Measurements from ENCODE around the gene GMCL1. TPM values are rescaled to one million over a fixed set of nuclear protein-coding genes. Genes with fewer than 3 reads are reported as not detected.
A peak's percentile ranks its signal among the peaks of the same experiment; 100 is the strongest.

GMCL1 gene
- total and polyA plus RNA-seq, 8 donors, result 1.2 to 23.1 (median 5.9) TPM

DNA sequence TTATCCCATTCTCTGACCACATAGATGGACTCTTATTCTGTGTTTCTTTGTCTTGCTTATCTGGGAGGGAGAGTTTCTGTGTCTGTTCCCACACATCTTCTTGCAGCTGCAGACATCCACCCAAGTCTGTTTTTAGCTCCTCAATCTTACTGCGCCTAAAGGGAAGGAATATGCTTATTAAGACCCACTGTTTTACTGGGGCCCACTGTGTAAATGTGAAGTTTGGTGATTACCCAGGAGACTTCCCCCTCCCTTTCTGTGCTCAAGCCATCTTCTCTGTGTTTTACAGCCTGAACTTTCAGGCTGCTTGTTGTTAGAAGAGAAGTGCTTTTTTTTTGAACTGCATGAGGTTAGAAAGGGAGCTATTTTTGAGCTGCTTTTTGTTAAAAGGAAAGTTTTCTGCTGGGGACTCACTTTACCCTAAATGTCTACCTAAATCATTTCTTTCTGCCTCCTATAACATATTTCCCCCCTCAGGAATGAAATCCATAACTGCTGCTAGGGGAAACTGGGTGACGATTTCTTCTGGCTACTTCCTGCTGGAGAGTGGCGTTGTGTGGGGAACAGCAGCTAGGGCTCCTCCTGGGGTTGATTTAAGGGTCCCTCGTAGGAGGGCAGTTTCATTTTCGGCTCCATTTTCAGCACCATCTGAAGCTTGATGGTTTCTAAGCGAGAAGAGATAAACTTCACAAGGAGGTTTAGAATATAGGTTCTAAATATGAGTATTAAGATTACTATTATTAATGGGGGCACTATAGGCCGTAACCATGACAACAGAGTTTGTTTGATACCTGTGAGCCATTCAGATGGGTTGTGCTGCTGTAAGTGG, 39.5 kb upstream of the GMCL1 start:
- Histone ChIP-seq H3K27ac (peak overlapping the region in 3 of 5 donors; percentile 58 to 67 (median 67)), H3K9me3 (no peaks in the 10 kb centered on the region), H3K4me1 (peaks cover 11 to 26% (median 19%) of the 10 kb centered on the region in 4 donors), H3K4me3 (no peak overlapping the region), H3K36me3 (peaks cover 9 to 66% (median 38%) of the 10 kb centered on the region in 4 donors), H3K27me3 (no peaks in the 10 kb centered on the region)
- peak in 1 of 2 donors; percentile 74 for DNase-seq
- TF ChIP-seq, protein P1, sequence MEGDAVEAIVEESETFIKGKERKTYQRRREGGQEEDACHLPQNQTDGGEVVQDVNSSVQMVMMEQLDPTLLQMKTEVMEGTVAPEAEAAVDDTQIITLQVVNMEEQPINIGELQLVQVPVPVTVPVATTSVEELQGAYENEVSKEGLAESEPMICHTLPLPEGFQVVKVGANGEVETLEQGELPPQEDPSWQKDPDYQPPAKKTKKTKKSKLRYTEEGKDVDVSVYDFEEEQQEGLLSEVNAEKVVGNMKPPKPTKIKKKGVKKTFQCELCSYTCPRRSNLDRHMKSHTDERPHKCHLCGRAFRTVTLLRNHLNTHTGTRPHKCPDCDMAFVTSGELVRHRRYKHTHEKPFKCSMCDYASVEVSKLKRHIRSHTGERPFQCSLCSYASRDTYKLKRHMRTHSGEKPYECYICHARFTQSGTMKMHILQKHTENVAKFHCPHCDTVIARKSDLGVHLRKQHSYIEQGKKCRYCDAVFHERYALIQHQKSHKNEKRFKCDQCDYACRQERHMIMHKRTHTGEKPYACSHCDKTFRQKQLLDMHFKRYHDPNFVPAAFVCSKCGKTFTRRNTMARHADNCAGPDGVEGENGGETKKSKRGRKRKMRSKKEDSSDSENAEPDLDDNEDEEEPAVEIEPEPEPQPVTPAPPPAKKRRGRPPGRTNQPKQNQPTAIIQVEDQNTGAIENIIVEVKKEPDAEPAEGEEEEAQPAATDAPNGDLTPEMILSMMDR (IDR thresholded peaks at IDR 0.05), result no peak
- no peak for TF ChIP-seq EP300 (IDR thresholded peaks at IDR 0.05)
- TF ChIP-seq POLR2A (IDR thresholded peaks at IDR 0.05), result no peak
- no peak for TF ChIP-seq POLR2AphosphoS5 (IDR thresholded peaks at IDR 0.05)
- intact Hi-C loops (cut with DNase I; ENCODE audit: low total_unique reads), result no loop called here
- WGBS, 5 donors, result 41 to 63% (median 50%) methylated on average over 7 of the region's 7 CpGs

DNA sequence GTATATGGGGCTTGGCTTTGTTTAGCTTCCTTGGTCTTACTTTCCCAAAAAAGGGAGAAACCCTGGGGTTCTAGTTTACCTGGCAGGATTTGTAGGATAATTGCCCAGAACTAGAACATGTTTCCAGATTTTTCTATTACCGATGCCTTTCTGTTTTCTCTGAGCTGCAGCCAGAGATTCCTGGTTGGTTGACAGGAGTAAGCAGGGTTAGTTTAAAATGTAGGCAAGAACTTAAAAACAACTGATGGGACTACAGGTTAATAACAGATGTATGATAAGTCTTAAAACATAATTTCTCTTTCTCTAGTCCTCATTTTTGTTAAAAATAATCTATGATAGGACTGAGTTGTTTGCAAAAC, 38.9 kb upstream of the GMCL1 start:
- Histone ChIP-seq H3K4me1 (peaks cover 11 to 26% (median 19%) of the 10 kb centered on the region in 4 donors), H3K27ac (peak overlapping the region in 3 of 5 donors; percentile 58 to 67 (median 67)), H3K27me3 (no peaks in the 10 kb centered on the region), H3K9me3 (no peaks in the 10 kb centered on the region), H3K4me3 (no peak overlapping the region), H3K36me3 (peaks cover 9 to 66% (median 37%) of the 10 kb centered on the region in 4 donors)
- 17 to 57% (median 29%) methylated on average over 1 of the region's 1 CpG for WGBS, 5 donors
- no peak for TF ChIP-seq POLR2AphosphoS5 (IDR thresholded peaks at IDR 0.05)
- TF ChIP-seq EP300 (IDR thresholded peaks at IDR 0.05), result no peak
- TF ChIP-seq POLR2A (IDR thresholded peaks at IDR 0.05), result no peak
- TF ChIP-seq, protein P1 (IDR thresholded peaks at IDR 0.05), result no peak
- intact Hi-C loops (cut with DNase I; ENCODE audit: low total_unique reads), result no loop called here
- no peak for DNase-seq

- Histone ChIP-seq H3K27me3 (no peaks in the 10 kb centered on the region), H3K27ac (peak overlapping the region in 2 of 5 donors; percentile 67), H3K36me3 (peaks cover 12 to 64% (median 38%) of the 10 kb centered on the region in 4 donors), H3K9me3 (no peaks in the 10 kb centered on the region), H3K4me1 (peaks cover 11 to 26% (median 19%) of the 10 kb centered on the region in 4 donors), H3K4me3 (no peak overlapping the region)
- TF ChIP-seq EP300 (IDR thresholded peaks at IDR 0.05), result no peak
- no peak for TF ChIP-seq POLR2AphosphoS5 (IDR thresholded peaks at IDR 0.05)
- no peak for TF ChIP-seq POLR2A (IDR thresholded peaks at IDR 0.05)
- TF ChIP-seq, protein P1 (IDR thresholded peaks at IDR 0.05), result no peak
- peak in 1 of 2 donors; percentile 55 for DNase-seq
- intact Hi-C loops (cut with DNase I; ENCODE audit: low total_unique reads), result no loop called here
Observed at GRCh38 chr2:69791045-69791444, 38.4 kb upstream of the GMCL1 start.

DNA sequence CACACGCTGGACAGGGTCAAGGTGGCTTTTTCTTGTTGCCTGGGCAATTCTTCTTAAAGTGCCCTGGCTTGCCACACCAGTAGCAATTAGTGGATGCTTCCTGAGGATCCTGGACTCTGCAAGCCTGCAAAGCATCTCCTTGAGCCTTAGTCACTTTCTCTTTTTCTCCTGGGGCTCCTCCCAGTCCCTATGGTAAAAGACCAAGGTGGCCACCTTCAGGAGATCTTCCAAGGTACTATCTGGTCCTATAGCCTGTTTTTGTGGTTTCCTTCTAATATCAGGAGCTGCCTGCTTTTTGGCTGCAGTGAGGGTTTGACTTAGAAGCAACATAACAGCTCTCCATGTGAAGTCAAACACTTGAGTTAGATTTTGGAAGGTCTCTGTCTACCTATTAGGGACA, 33.3 kb upstream of the GMCL1 start:
- H3K9me3 ChIP-seq, result no peaks in the 10 kb centered on the region
- H3K27me3 ChIP-seq, result no peaks in the 10 kb centered on the region
- peaks cover 16 to 48% (median 30%) of the 10 kb centered on the region in 4 donors for H3K4me1 ChIP-seq
- 84 to 96% (median 90%) methylated on average over 1 of the region's 1 CpG for WGBS, 5 donors
- H3K4me3 ChIP-seq, result no peak overlapping the region
- no peak for DNase-seq
- TF ChIP-seq POLR2AphosphoS5 (IDR thresholded peaks at IDR 0.05) (no peak), POLR2A (IDR thresholded peaks at IDR 0.05) (no peak), EP300 (IDR thresholded peaks at IDR 0.05) (no peak)
- TF ChIP-seq, protein P1 (IDR thresholded peaks at IDR 0.05), result no peak
- H3K36me3 ChIP-seq, result peaks cover 4 to 49% (median 21%) of the 10 kb centered on the region in 4 donors
- H3K27ac ChIP-seq, result no peak overlapping the region
- intact Hi-C loops (cut with DNase I; ENCODE audit: low total_unique reads), result no loop called here

Measured in stomach (tissue), 9 donors.